Anterior cingulate cortex (tissue), 58 donors: ENCODE measurements around the gene SHMT2.
A peak's percentile ranks its signal among the peaks of the same experiment; 100 is the strongest.

Experiments
- DNase-seq, 58 donors: peaks; one replicate each; lab custom pipeline; 2025; lab: John Stamatoyannopoulos, UW

SHMT2 gene

GRCh38 chr12:57213058-57213715 lies 16.3 kb upstream of the SHMT2 start:
- DNase-seq = peak; percentile 20 to 89 (median 78)

GRCh38 chr12:57213763-57214397 lies 15.6 kb upstream of the SHMT2 start:
- DNase-seq = no peak

GRCh38 chr12:57214398-57214781 lies 15.1 kb upstream of the SHMT2 start:
- DNase-seq = peak in 35 of 58 donors; percentile 7 to 60 (median 26)

GRCh38 chr12:57215065-57215464 lies 14.4 kb upstream of the SHMT2 start:
- no peak for DNase-seq

- DNase-seq = peak in 1 of 58 donors; percentile 8
These were observed 13.9 kb upstream of the SHMT2 start for GRCh38 chr12:57215668-57216013.

DNA sequence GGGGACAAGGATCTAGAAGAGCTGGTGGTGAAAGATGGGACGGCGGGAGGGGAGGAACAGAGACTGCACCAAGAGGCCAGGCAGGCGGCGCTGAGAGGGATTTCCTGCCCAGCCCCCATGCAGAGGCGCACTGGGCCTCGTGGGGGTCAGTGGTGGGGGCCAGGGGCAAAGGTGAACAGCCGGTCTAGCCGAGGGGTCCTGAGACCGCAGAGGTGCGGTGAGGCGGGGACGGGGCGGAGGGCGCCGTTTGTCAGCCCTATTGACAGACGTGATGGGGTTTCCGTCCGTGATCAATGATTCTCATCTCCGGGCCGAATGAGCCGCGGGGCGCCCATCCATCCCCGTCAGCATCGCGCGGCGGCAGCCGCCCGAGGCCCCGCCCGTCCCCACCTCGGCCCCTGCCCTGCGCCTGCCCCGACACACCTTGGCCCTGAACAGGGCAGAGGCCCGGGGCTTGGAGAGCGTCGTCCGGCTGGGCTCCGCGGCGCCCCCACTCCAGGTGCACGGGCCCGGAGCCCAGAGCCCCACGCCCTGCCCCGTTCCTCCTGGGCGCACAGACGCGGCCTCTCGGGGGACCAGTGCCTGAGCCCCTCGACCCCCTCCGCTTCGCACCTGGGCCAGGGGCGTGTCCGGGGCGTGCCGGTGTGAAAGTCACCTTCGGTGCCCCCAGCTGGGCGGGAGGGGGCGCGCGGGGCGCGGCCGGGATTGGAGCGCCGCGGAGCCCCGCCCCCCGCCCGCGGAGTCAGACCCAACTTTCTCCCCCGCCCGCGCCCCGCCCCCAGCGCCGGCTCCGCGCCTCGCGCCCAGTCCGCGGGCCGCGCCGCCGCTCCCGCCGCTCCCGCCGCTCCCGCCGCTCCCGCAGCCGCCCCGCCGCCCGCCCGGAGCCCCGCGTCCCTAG lies 13.2 kb upstream of the SHMT2 start, which contains the start of gene NXPH4:
Gene NXPH4, plus strand, starts transcription at position 781 of the 898 bp plus-strand sequence. CDS start 176 bp downstream, outside the sequence.
- DNase-seq = no peak

DNA sequence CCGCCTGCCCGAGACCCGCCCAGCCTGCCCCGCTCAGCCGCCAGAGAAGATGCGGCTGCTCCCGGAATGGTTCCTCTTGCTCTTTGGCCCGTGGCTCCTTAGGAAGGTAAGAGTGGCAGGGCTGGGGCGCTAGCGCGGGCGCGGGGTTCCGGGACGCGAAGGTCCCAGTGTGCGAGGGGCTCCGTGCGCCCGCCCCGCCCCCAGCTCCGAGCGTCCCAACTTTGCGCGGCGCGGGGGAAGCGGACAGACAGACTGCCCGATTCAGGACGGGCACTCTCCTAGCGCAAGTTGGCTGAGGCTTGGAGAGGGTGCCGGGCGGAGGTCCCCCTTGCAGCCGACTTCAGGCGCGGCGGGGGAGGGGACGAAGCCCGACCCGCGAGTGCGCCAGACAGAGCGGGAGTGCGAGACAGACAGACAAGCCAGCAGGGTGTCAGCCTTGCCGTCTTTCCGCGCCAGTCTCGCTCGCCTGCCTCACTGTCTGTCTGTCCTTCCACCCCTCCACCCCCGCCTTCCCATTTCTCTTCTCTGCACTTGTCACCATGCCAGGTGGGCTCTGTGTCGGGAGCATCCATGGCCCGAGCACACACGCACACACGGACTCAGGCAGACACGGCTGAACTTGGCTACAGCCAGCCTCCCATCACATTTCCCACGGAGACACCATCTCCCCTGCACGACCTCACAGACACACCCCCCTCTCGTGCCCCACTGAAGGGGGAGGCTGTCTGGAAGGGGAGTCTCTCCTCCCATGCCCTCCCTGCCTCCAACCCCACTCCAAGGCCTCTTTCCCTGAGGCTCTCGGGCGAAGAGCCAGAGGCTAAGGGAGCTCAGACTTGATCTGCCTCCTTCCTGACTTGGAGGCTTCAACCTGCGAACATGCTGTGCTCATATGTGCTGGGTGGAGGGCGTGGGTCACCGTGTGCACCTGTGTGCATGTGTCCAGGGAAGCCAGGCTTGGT lies 12.3 kb upstream of the SHMT2 start:
- DNase-seq = no peak

DNA sequence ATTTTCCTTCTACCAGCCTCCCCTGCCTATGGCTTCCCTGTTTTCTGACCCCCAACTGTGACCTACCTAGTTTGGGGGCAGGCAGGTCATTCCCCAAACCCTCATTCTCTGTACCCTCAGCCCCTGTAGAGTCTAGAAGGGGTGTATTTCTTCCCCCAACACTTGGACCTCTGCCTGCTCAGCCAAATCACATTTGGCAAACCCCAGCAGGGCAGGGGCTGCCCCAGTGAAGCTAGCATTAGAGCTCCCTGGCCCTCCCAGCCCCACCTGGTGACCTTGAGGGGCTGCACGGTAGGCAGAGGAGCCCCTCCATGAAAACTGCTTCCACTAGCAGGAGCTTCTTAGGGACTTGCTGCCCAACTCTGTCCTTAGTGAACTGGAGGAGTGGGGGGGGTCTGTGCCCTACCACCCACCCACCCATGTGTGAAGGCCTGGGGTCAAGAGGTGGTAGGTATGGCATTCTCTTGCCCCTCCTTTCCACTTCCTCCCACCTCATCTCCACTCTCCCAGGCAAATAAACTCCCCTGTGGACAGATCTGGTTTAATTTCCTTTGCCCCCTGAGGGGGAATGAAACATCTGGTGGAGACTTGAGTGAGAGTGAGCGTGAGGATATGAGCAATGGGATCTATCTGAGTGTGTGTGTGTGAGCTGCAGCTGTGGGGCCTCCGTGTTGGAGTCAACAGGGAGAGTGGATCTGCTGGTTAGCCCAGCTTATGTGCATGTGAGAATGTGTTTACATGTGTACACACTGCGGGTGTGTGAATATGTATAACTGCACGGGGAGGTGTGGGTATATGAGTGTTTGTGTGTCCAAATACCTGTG lies 11.3 kb upstream of the SHMT2 start:
- no peak for DNase-seq

DNA sequence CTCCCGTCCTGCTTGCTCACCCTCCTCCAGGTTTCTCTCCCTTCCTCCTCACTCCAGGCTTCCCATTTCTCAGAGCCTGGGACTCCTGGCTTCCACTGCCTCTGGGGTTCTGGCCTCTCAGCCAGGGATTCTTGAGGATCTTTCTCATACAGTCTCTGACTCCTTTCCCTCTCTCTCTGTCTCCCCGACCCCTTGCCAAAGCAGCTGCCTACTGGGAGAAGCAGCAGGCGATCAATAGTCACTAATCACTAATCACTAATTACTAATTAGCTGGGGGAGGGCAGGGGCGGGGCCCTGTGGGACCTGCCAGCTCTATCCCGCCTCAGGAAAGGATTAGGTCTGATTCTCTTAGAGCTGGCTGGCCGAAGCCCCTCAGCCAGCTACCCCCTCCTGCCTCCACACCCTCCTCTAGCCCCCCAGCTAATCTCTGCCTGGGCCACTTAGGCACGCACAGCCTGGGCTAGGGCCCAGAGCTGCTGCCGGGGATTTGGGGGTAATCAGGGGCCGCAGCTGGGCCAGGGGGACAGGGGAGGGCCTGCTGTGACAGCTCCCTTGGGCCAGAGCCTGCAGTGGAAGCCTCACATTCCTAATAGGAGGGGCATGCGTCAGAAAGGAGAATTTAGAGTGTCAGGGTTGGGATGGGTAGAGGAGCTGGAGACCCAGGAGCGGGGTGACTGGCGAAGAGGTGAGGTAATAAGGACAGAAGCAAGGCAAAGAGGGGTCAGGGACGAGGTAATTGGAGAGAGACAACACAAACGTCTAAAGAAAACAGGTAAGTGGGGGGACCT lies 10.1 kb upstream of the SHMT2 start:
- DNase-seq = no peak

DNA sequence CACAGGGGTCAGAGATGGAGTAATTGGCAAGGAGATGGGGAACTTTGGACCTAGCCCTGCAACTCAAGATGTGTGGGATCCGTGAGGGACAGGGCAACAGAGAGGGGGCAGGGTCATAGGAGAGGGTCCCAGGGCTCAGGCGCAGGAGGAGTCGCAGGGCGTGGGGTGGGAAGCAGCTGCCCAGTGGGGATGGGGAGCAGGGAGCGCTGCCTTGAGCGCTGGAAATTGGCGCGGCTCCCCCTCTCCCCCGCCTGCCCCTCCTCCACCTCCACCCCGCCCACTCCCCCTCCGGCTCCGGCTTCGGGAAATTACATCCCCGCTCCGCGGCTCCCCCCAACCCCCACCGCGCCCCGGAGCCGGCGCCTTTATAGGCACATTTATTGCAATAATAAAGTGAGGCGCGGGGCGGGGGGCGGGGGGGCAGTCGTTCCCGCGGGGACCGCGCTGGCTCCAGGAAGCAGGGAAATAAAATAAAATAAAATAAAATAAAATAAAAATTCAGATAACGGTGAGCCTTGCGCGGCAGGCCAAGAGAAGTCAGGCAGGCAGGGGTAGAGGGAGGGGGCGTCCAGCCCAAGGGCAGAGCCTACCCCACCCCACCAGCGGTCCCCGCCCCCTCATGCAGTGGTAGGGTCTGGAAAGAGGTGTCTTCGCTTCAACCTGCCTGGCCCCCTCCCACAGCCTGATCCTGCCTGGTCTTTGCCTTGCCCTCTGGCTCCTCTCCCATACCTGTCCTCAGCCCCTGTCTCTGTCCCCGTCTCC lies 9.3 kb upstream of the SHMT2 start:
- DNase-seq = no peak

GRCh38 chr12:57220770-57221168 lies 8.7 kb upstream of the SHMT2 start:
- DNase-seq = no peak

GRCh38 chr12:57221169-57221917 lies 8.2 kb upstream of the SHMT2 start:
- DNase-seq = no peak

DNA sequence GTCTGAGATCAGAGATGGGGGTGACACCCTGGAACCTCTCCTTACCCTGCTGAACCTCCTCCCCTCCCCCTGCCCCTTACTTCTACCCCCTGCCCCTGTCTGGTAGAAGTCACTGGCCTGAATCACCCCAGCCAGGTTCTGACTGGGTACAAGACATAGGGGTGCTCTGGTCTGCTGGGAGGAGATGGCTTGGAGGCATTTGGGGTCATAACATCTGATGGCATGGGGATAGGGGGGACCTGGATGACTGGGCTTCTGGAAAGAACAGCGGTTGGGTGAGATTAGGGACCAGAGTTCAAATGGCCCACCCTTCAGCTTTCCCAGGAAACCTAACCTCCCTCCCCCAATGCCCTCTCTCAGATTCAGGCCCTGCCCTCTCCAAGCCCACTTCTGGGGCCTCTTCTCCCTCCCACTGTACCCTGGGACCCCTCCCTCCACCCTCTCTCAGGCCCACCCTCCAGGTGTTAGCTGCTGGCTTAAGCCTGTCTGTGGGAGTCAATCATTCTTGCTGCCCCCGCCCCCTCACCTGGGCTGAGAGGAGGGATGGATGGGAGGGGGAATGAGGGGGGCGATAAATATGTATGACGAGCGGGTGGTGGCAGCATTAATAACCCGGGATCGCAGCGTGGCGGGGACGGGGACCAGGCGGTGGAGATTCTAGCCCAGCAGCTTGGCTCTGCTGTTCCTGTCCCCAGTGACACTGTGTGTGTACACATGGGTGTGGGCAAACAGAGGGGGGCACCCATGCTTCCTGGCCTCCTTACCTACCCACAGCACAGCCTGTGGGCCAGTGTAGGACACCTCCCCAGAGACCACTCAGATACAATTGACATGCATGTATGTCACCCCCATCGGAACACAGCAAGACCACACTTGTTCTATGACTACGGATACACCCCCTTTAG lies 7.0 kb upstream of the SHMT2 start:
- no peak for DNase-seq

DNA sequence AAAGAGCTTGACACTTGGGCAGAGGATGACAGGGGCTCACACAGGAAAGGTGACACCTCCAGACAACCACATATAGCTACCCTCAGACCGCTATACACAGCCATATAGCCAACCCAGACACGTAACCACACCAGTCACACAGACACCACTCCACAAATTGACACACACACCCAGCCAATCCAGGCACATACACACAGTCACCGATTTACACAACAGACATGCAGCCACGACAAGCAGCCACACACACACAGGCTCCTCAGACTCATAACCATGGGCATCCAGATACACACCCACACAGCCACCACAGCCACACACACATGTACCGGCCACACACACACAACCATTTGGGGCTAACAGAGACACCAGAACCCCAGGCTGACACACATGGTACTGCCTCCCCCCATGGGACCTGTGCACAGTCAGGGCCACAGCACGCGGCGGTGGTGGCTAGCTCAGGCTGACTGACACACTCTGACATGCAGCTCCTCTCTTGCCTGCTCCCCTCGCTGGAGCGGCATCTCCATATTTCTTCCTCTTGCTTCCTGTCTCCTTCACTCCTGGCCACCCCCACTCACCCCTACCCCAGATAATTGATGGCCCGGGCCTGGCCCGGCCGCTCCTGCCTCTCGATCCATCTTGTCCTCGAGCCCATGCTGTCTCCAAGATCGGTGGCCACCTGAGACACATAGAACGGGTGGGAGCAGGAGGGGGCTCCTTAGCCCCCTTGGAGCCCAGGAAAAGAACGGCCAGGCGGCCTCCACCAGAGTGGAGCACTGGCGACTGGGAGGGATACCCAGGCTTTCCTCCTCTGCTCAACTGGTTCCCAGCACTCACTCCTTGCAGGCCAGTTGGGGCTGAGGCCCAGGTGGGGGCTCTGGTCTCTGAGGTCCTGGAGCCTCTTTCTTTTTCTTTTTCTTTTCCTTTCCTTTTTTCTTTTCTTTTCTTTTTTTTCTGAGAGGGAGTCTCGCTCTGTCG lies 6.0 kb upstream of the SHMT2 start:
- no peak for DNase-seq
